ENCODE results near the gene CLPX.

DNA sequence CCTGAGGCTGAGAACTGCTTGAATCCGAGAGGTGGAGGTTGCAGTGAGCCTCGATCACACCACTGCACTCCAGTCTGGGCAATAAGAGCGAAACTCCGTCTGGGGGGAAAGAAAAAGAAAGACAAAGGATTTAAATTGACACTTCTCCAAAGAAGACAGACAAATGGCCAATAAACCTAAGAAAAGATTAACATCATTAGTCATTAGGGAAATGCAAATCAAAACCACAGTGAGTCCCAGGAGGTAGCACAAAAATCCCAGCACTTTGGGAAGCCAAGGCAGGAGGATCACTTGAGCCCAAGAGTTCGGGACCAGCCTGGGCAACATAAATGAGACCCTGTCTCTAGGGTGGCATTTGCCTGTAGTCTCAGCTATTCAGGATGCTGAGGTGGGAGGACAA lies 12.6 kb downstream of the CLPX start:
- TF ChIP-seq, protein P1, sequence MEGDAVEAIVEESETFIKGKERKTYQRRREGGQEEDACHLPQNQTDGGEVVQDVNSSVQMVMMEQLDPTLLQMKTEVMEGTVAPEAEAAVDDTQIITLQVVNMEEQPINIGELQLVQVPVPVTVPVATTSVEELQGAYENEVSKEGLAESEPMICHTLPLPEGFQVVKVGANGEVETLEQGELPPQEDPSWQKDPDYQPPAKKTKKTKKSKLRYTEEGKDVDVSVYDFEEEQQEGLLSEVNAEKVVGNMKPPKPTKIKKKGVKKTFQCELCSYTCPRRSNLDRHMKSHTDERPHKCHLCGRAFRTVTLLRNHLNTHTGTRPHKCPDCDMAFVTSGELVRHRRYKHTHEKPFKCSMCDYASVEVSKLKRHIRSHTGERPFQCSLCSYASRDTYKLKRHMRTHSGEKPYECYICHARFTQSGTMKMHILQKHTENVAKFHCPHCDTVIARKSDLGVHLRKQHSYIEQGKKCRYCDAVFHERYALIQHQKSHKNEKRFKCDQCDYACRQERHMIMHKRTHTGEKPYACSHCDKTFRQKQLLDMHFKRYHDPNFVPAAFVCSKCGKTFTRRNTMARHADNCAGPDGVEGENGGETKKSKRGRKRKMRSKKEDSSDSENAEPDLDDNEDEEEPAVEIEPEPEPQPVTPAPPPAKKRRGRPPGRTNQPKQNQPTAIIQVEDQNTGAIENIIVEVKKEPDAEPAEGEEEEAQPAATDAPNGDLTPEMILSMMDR (IDR thresholded peaks at IDR 0.05), result no peak
- no peak for TF ChIP-seq POLR2A (IDR thresholded peaks at IDR 0.05)
